ENCODE measurements around the gene AGBL5. TPM values are rescaled to one million over a fixed set of nuclear protein-coding genes. Genes with fewer than 3 reads are reported as not detected.

Gene AGBL5, protein sequence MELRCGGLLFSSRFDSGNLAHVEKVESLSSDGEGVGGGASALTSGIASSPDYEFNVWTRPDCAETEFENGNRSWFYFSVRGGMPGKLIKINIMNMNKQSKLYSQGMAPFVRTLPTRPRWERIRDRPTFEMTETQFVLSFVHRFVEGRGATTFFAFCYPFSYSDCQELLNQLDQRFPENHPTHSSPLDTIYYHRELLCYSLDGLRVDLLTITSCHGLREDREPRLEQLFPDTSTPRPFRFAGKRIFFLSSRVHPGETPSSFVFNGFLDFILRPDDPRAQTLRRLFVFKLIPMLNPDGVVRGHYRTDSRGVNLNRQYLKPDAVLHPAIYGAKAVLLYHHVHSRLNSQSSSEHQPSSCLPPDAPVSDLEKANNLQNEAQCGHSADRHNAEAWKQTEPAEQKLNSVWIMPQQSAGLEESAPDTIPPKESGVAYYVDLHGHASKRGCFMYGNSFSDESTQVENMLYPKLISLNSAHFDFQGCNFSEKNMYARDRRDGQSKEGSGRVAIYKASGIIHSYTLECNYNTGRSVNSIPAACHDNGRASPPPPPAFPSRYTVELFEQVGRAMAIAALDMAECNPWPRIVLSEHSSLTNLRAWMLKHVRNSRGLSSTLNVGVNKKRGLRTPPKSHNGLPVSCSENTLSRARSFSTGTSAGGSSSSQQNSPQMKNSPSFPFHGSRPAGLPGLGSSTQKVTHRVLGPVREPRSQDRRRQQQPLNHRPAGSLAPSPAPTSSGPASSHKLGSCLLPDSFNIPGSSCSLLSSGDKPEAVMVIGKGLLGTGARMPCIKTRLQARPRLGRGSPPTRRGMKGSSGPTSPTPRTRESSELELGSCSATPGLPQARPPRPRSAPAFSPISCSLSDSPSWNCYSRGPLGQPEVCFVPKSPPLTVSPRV
- 17.5 and 25.3 TPM in 2 replicates for total RNA-seq (ENCODE audit: low replicate concordance)

DNA sequence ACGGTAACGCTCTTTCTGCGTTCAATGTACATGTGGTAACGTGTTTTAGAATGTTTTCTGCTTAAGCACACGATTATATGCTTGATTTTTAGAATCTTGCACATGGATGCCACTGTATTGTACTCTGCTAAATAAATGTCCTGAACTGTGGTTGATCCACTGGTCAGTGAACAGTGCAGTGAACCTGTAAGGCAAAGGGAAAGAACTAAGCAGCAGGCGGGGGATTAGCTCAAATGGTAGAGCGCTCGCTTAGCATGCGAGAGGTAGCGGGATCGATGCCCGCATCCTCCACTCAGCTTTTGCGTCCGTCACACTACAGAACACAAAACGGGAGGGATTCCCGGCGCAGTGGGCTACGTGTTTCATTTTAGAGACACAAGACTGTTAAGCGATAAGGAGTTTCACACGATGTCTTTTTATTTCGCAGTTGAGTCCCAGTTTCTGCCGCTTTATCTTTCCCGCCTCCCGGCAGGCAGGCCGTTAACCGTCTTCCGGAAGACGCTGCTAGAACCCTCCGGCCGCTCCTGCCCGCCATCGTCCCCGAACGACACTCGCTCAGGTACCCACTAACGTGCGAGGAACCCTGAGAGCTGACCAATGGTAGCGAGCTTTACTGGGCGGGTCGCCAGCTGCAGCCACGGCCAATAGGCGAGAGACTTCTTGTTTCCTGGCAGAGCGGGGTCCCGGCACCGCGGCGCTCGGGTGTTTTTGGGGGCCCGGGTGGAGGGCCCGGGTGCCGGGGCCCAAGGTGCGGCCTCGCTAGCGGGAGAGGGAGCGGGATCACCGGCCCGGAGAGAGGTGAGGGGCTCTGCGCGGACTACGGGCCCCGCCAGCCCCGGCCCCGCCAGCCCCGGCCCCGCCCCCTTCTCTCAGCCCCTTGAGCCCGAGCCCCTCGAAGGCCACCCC, at the start of gene AGBL5:
Gene AGBL5 (plus strand): TSS at position 673 of the 906 bp plus-strand sequence. CDS start 1,291 bp downstream, outside the sequence.
- DNase-seq (ENCODE audit: low read depth) = peak; percentile 94
- peak within 1 kb of the TSS; percentile 87 for H3K4me3 ChIP-seq (ENCODE audit: low read depth, low read length)
- TF ChIP-seq, protein P1, sequence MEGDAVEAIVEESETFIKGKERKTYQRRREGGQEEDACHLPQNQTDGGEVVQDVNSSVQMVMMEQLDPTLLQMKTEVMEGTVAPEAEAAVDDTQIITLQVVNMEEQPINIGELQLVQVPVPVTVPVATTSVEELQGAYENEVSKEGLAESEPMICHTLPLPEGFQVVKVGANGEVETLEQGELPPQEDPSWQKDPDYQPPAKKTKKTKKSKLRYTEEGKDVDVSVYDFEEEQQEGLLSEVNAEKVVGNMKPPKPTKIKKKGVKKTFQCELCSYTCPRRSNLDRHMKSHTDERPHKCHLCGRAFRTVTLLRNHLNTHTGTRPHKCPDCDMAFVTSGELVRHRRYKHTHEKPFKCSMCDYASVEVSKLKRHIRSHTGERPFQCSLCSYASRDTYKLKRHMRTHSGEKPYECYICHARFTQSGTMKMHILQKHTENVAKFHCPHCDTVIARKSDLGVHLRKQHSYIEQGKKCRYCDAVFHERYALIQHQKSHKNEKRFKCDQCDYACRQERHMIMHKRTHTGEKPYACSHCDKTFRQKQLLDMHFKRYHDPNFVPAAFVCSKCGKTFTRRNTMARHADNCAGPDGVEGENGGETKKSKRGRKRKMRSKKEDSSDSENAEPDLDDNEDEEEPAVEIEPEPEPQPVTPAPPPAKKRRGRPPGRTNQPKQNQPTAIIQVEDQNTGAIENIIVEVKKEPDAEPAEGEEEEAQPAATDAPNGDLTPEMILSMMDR (IDR thresholded peaks at IDR 0.05; ENCODE audit: insufficient read depth, low read length) = no peak

DNA sequence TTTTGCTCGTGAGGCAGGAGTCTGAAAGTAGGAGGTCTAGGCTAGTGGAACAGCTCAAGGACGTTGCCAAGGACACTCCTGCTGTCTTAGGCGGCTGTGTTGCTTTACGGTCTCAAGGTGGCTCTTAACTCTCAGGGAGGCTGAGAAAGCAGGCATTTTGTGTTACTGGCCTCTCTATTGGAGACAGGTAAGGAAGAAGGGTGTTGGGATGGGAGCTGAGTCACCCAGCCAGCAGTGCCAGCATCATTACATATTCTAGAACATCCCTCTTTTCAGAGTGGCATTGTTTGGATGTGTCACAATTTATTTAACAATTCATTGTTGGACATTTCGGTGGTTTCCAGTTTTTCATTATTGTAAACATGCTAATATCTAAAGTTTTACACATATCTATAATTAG, 49.5 kb upstream of the AGBL5 start:
- no peak for DNase-seq (ENCODE audit: low read depth)
- TF ChIP-seq, protein P1 (IDR thresholded peaks at IDR 0.05; ENCODE audit: insufficient read depth, low read length) = no peak
- no peak overlapping the region for H3K4me3 ChIP-seq (ENCODE audit: low read depth, low read length)

DNA sequence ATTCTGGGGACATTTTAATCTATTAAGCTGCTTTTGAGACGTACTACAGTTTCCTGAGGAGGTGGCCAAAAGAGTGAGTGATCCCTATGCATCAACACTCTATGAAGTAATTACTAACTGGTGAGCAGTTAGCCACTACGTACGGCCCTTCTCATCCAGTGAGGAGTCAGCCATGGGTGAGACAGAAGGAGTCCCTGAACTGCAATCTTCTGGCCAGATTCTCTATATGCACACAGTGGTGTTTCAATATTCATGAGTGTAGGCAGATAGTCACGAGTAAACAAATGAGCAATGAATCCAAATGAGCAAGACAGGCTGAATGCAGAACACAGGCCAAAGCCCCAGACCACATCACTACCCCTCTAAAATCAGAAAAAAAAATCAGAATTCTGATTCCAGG, 48.5 kb upstream of the AGBL5 start:
- no peak for DNase-seq (ENCODE audit: low read depth)
- H3K4me3 ChIP-seq (ENCODE audit: low read depth, low read length) = no peak overlapping the region
- TF ChIP-seq, protein P1 (IDR thresholded peaks at IDR 0.05; ENCODE audit: insufficient read depth, low read length) = no peak

DNA sequence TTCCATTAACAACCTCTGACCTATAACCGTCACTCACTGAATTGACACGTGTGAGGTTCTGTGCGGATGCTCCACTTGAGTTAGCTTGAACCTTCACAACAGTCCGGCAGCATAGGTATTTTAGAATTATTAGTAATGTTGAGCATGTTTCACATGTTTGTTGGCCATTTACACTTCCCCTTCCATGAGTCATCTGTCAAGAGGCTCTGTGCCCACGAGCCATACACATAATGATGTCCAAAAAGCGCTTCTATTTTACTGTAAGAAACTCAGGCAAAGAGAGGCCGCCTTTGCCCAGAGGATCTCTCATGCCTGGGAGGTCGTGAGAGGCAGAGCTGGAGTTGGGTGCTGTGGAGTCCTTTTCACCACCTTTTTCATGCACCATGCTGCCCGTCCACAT, 47.6 kb upstream of the AGBL5 start:
- peak; percentile 60 for DNase-seq (ENCODE audit: low read depth)
- no peak overlapping the region for H3K4me3 ChIP-seq (ENCODE audit: low read depth, low read length)
- TF ChIP-seq, protein P1 (IDR thresholded peaks at IDR 0.05; ENCODE audit: insufficient read depth, low read length) = no peak

DNA sequence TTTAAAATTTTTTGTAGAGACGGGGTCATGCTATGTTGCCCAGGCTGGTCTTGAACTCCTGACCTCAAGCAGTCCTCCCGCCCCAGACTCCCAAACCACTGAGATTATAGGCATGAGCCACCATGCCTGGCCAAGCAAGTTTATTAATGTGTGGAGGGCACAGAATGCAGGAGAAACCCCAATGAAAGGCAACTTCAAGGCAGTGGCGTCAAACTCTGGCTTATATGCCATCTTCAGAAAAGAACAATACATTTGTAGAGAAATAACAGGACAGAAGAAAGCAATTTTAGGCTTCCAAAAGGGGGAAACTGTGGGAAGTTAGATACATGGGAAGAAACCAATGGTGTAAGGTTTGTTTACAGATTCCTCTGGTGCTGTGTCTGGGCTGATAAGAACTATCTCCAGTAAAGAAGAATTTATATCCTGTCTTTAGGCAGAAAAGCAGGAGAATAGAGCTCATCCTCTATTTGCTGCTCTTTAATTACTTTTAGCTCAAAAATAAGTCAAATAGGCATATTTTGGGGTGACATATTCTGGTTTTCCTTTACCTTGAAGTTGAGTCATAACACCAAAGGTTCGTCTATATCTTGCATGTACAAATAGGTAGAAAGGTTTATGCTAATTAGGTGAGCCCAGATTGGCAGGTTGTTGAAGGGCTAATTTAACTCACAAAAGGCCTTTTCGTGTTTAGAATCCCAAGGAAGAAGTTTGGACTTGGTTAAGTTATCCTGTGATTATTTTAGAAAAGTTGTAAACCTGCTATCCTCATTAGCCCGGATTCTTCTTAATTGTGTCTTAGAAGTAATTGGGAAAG, 44.7 kb upstream of the AGBL5 start:
- DNase-seq (ENCODE audit: low read depth) = no peak
- no peak overlapping the region for H3K4me3 ChIP-seq (ENCODE audit: low read depth, low read length)
- TF ChIP-seq, protein P1 (IDR thresholded peaks at IDR 0.05; ENCODE audit: insufficient read depth, low read length) = no peak

All from fibroblast of the aortic adventitia (primary cell).